Measurements from ENCODE around the gene USP5.

- TF ChIP-seq POLR2AphosphoS5 (IDR thresholded peaks at IDR 0.05) (no peak), POLR2A (IDR thresholded peaks at IDR 0.05) (no peak)
- TF ChIP-seq, protein P1, sequence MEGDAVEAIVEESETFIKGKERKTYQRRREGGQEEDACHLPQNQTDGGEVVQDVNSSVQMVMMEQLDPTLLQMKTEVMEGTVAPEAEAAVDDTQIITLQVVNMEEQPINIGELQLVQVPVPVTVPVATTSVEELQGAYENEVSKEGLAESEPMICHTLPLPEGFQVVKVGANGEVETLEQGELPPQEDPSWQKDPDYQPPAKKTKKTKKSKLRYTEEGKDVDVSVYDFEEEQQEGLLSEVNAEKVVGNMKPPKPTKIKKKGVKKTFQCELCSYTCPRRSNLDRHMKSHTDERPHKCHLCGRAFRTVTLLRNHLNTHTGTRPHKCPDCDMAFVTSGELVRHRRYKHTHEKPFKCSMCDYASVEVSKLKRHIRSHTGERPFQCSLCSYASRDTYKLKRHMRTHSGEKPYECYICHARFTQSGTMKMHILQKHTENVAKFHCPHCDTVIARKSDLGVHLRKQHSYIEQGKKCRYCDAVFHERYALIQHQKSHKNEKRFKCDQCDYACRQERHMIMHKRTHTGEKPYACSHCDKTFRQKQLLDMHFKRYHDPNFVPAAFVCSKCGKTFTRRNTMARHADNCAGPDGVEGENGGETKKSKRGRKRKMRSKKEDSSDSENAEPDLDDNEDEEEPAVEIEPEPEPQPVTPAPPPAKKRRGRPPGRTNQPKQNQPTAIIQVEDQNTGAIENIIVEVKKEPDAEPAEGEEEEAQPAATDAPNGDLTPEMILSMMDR (IDR thresholded peaks at IDR 0.05): no peak
Measured at GRCh38 chr12:6817662-6818157, 34.2 kb upstream of the USP5 start.

All from stomach (tissue), 4 donors.